NCI-H2107 (cell line): ENCODE measurements around the gene AQP1.
A peak's percentile ranks its signal among the peaks of the same experiment; 100 is the strongest.

ENCODE experiments used
- DNase-seq: peaks from one replicate; lab custom pipeline; 2025; lab: John Stamatoyannopoulos, UW

The AQP1 gene

DNA sequence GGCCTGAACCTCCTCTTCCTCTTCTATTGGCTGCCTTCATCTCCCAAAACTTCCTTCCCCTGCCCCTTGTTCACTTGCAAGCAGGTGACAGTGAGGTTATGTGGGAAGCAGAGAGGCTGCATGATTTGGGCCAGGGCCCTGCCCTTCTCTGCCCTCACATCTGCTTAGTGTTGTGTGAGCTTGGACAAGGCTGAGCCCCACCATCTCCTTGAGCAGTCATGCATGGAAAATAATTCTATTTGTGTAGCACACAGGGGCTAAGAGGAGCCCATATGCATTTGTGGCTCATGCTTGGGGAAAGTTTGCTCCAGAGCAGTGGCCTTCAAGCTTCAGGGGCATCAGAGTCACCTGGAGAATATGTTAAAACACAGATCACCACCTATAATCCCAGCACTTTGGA, 26.8 kb upstream of the AQP1 start:
- no peak for DNase-seq

DNA sequence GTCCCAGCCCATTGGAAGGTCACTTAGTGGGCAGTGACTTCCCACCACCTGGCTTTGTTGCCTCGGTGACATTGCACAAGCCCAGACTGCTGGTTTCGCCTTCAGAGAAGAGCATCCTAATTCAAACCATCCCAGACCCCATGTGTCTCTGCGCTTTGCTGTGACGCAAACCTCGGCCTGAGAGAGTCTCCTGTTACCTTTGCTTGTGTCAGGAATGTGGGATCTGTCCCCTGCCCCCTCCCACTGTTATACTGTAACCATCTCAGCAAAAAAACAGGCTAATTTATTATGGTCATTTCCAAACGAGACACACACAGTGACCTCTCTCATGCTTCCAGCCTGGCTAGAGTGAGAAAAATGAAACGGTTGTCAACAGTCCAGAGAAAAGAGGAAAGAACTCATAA, 25.0 kb upstream of the AQP1 start:
- DNase-seq, result no peak

DNA sequence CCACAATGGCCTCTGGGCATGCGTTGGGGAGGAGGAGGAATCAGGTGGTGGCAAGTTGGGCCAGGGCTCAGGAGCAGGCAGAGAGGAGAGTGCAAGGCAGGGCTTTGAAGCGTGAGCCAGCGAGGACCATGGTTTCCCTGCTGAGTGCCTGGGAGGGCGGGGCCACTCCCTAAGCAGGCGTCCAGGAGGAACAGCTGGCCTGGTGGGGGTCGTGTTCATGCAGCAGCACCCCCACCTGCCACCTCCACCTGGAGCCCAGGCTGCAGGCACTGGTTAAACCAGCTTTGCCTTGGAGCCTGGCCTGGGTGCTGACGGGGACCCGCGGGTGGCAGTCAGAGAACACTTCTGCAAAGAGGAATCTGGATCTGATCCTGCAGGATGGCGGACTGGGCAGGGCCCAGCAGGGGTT, 24.2 kb upstream of the AQP1 start:
- DNase-seq, result peak; percentile 33

DNA sequence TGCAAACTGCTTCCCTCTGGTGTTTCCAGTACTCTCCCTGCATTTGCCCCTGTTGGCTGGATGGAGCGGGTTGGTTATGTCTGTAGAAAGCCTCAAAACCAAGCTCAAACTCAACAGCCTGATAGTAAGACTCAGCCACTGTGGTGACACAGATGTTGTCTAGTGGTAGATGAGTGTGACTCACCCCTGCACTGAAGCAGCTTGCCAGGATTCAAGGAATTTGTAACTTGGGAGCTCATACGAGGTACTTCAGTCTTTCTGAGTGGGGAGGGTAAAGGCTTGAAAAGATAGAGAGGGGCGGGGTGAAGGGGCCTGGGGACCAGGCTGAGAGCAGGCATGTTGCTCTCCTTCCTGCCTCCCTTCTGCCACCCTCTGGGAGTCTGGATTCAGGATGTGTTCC, 22.9 kb upstream of the AQP1 start:
- DNase-seq, result no peak

DNA sequence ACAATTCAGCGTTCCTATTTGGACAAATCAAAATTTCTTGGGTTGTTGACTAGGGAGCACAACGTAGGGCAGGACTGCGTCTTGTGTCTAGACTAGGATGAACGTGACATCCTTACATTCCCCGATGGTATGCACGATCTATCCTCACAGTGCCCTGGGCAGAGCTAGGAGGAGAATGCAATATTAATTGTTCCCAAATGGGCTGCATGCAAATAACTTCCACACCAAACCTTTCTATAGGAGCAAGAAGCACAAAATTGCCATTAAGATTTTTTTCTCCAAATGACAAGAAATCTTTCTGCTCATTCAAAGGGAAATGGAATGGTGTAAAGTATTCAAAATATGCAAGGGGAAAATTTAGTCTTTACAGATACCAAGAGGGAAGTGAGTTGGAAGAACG, 21.4 kb upstream of the AQP1 start:
- DNase-seq, result no peak

DNA sequence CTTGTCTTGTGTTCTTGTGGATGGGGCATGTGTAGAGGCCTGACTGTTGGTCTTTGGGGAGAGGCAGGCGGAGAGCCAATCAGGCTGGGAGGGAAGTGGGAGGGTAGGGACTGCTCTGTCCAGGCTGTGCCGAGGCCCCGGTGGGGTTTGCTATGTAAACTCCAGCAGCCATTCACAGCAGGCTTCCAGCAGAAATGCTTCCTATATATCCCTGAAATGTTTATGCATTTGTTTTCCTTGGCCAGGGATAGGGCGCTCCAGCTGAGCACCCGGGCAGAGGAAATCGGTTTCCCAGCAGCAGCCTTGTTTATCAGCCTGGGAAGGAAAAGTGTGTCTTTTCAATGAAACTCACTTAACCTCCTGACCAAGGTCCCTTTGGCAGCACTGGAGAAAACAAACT, 18.3 kb upstream of the AQP1 start:
- DNase-seq, result no peak

DNA sequence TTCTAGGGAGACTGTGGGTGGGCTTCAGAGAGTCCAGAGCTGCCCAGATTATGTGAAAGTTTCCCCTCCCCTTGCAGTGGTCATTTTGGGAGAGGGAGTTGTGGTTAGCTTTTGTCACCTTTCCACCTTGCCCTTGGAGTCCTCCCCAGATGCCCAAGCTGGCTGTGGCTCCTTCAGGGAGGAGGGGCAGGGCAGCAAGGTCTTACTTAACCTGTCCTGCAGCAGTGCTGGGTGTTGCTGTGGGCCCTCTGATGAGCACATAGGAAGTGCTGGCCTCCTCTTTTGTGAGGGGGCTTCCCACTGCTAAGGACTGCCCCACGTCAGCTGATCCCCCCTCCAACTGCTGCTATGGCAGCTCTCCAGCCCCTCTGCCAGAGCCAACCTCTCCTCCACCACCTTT, 17.6 kb upstream of the AQP1 start:
- no peak for DNase-seq

DNA sequence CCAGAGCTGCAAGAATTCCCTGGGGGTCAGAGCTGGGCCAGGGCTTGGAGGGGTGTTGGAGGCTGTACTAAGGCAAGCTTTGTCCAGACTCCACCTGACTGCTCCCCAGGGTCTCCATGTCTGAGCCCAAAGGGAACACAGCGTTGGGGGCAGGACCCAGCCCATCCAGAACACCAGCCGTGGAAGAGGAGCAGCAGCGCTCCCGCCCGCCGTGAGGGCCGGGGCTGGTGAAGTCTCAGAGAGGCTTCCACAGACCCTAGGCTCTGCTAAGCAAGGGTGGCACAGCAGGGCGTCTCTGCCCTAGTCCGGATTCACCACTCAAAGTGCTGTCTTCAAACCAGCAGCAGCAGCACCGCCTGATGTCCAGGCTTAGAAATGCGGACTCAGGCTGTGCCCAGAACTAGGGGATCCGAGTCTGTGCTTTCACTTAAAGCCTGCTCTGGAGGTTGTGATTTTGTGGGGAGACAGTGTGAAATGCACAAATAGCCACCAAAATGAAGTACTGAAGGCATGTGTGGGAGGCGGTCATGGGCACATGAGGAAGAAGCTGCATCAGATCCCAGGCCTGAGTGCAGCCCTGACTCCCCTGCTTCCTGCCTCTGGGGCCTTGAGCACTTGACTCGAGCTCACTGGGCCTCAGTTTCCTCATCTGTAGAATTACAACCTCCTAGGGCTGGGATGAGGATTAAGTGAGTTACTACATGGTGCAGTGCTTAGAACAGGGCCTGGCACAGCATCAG, 16.6 kb upstream of the AQP1 start:
- no peak for DNase-seq

DNA sequence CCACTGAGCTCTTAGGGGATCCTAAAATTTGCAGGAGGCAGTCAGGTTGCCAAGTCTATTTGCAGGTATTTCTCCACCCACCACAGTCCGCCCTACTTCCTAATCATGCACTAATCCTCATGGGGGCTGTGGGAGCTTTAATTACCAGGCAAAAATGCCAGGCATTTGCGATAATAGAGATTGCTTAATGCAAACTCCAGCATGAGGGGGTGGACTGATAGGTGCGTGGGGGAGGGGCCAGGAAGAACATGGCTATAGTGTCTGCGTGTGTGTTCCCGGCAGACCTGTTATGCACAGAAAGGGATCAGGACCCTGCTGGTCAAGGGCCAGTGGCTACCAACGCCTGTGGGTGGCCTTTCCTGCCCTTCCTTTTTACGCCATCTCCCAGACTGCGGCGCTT, 15.6 kb upstream of the AQP1 start:
- no peak for DNase-seq

DNA sequence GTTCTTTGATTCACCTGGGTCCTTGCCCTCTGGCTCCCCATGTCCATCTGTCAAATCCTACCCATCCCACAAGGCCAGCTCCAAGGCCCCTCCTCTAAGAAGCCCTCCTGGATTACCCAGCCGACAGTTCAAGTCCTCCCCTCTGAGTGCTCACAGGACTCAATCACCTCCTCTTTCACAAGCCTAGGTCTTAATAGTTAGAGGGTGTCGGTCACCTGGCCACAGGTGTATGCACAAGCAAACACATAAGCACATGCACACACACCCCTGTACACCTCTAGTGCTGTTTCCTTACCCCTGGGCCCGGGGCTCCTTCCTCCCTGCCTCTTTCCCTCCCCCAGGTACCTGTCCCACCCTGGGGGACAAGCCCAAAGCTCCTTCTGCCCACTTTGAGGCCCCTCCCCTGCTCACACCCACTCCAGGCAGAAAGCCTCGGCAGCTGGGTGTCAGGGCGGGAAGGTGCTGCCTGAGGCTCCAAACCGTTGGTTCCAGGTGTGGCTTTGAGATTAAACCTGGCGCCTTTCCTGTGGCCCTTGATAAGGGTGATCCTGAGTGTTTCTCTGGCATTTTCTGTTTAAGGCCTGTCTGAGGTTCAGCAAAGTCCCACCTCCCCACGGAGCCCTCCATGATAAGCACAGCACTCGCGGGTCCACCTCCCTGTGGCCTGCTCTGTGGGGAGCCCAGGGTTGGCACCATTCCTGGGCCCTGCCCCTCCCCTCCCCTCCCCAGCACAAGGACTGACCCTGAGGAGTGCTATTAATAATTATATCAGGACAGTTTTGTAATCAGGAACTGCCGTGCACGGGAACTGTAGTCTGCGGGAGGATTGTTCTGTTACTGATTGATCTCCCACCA, 14.6 kb upstream of the AQP1 start:
- DNase-seq, result no peak

DNA sequence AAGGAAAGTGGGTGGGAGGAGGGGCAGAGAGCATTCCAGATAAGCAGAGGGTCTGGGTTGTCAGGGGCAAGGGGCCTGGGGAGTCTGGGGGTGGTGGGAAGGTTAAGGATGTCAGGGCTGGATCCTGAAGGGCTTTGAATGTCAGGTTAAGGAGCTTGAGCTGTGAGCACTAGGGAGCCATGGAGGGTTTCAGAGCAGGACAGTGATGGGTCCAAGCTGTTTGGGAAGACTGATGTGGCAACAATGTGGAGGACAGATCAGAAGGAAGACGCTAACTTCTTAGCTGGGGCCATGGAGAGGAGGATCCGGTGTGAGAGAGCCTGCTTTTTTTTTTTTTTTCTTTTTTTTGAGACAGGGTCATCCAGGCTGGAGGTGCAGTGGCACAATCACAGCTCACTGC, 13.9 kb upstream of the AQP1 start:
- DNase-seq, result no peak

DNA sequence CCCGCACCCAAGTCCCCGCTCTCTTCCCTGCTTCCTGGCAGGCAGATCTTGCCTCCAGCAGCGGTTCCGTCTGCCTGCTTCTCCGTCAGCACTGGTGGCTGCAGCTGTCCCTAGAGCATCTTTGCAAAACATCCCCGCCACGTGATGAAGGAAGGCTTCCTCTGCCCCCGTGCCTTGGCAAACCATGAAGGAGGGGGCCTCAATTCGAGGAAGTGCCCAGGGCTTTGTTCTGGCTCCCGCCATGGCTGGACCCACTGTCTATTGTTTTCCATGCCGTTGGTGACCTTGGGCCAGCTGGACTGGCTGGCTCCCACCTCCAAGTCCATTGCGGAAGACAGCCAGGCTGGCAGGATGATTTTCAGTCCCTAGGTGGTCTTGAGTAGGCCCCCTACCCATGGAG, 13.2 kb upstream of the AQP1 start:
- DNase-seq, result no peak

DNA sequence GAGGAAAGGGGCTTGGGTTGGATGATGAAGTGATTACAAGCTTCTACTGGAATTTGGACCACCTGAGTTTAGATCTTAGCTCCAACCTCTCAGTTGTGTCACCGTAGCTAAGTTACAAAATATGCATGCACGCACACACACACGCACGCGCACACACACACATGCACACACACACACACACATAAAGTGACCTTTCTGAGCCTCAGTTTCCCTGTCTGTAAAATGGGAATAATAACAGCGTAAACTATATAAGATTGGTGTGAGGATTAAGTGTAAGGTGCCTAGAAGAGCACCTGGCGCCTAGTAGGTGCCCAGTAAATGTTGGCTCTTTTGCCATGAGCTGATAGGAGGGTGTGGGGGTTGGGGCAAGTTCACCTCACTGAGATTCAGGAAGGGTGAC, 12.6 kb upstream of the AQP1 start:
- DNase-seq, result no peak

DNA sequence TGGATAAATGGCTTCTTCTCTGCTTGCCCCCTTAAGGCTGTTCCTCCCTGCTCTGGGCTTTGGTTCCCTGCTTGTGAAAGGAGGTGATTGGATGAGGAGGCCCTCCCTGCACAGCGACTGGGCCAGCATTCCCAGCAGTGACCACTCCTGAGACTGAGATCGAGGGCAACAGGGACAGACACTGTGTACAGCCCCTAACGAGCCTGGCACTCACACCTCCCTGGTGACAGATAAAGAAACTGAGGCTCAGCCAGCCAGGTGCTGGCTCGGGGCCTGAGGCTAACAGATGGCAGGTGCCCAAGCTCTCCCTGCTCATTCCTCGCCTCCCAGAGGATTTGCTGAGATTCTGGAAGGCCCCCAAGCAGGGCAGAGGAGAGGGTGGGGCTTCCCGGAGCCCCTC, 12.0 kb upstream of the AQP1 start:
- DNase-seq, result no peak

DNA sequence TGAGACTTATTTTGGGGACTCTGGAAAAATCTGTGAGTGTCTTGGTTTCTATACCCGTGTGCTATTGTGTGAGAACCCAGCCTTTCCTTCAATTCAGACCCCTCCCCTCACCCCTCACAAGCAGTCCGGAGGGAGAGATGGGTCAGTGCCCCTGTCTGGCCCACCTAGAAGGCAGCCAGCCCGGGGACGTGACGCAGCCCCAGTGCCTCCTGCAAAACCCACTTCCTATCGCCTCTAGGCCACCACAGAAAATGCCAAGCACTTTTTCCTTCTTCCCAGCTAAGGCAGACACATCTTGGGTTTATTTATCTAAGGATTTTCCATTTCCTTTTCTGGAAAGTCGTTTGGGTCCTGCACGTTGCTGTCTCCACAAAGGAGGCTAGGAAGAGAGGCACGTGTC, 11.6 kb upstream of the AQP1 start:
- DNase-seq, result no peak

DNA sequence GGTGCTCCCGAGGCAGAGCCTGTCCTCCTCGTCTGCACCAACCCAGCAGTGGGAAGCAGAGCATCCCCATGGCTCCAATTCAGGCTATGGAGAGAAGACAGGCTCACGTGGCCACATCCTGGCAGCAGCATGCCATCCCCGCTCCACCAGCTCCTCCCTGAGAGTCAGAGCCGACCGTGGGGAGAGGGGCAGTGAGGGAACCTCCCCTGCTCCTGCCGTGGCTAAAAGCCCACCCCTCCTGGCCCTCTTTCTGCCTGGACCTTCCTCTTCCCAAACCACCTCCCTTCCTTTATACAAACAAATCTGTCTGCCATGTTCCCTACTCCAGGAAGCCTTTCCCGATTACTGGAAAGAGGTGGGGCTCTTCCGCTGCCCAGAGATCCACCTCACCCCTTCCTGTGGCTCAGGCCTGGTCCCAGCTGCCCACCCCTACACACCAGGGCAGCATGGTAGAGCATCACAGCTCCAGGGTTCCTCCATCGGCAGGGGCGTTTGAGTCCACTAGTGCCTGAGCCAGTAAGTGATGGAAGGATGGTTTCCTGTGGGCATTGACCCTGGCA, 10.8 kb upstream of the AQP1 start:
- no peak for DNase-seq

DNA sequence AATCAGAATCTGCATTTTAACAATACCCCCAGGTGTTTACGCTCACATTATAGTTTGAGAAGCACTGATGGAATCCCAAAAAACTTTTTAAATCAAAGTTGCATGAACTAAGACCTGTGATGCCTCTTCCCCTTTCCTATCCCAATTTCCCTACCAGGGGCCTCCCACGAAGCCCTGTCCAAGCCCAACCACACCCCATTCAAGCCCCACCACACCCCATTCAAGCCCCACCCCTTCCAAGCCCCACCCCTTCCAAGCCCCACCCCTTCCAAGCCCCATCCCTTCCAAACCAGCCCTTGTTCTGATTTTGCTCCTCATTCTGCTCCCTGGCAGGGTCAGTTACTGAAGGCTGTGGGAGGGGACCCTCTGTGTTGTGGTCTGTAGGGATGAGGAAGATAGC, 9.8 kb upstream of the AQP1 start:
- DNase-seq, result no peak

DNA sequence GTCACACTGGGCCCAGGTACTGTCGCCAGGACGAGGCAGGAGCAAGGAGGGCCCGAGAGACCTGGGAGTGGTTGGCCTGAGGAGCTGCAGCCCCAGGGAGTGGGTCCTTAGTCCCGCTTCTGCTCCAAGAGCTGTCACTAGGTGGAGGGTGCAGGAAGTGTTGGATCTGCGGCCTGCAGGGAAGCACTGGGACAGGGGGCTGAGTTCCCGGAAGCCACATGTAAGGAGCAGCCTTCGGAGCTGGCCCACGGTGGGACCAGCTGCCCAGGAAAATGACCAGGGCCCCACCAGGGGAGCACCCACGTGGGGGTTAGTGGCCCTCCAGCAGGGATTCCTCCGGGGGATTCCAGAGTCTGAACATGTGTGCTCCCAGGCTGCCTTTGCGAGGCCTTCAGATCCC, 9.2 kb upstream of the AQP1 start:
- DNase-seq, result no peak

DNA sequence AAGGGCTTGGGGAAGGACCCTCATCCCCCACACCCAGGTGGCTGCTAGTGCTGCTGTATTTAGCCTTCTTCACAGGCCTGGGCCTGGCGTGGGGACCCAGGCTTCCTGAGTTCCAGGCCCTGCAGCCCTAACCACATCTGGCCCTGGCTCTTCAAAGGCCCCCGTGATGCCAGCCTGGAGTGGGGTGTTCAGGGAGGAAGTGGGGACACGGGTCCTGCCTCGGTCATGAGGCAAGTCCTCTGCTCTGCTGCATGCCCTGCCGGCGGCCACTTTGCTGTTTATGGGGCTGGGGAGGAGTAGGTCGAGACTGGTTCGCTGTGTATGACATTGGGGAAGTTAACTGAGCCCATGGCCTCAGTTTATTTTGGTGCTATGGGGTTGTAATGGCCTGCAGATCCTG, 8.5 kb upstream of the AQP1 start:
- no peak for DNase-seq

DNA sequence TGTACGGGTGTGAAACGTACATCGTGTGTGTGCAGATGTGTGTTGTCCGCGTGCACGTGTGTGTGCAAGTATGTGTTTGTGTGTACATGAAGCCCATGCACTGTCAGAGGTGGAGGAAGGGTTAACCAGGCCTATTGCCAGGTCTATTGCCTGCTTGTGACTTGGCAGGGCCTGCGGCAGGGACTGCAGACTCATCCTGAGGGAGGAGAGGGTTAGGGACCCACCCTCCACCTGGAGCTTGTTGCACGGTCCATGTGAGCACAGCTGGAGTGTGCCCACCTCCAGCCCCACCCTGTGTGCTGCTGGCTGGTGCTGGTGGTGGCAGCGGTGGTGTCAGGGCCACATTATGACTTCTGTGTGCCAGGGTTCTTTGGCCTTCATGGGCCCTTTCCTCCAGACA, 7.1 kb upstream of the AQP1 start:
- no peak for DNase-seq

DNA sequence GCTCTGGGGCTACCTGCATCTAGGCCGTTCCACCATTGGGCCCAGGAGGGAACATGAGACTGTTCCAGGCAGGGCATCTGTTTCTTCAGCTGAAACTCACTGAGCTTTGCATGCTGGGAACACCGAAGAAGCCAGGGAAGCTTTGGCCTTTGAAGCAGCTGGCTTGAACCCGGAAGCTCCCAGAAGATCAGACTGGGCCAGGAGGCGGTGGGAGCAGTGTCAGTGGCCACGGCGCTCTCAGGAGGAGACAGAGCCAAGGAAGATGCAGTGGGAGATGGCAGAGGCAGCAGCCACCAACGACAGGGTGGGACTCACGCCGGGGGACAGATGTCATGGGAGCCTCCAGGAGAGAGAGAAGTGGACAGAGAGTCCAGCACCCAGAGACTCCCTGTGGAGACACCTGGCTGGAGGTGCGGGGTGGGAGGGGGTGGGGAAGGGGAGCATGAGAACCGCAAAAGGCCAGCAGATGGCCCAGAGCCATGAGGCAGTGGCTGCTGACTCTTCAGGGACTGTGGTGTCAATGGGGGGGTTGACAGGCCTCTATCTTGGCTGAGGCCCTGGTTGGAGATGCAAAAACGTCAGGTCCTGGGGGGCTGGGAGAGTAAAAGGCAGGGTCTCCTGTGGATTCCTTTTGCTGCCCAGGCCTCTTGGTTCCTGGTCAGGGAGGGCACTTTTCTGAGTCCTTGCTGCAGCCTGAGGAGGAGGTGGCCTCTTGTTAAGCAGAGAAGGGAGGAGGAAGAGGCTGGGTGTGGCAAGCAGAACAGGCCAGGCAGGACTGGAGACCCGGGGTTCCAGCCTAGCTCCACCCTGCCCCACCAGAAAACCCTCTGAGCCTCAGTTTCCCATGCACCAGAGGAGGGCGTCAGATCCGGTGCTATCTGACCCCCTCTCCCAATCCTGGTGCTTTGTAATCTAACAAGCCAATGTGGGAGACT, 6.3 kb upstream of the AQP1 start:
- DNase-seq, result no peak

DNA sequence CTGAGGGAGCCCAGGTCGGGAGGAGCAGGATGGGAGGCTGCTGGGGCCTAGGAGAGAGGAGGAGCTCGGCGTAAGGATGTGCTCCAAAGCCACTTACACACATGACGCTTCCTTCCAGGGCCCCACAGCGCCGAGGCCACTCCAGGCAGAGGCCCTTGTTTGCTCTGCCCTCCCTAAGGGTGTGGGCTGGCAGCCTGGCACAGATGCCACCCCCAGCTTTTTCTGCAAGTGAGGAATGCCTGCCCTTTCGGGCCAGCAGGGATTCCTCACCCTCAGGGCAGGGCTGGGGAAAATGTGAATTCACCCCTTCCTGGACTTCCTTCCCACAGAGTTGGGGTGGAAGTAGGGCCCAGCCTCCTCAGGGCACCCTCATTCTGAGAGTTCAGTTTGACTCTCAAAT, 5.6 kb upstream of the AQP1 start:
- no peak for DNase-seq
